Measurements from ENCODE around the gene NTSR1.

Gene NTSR1

DNA sequence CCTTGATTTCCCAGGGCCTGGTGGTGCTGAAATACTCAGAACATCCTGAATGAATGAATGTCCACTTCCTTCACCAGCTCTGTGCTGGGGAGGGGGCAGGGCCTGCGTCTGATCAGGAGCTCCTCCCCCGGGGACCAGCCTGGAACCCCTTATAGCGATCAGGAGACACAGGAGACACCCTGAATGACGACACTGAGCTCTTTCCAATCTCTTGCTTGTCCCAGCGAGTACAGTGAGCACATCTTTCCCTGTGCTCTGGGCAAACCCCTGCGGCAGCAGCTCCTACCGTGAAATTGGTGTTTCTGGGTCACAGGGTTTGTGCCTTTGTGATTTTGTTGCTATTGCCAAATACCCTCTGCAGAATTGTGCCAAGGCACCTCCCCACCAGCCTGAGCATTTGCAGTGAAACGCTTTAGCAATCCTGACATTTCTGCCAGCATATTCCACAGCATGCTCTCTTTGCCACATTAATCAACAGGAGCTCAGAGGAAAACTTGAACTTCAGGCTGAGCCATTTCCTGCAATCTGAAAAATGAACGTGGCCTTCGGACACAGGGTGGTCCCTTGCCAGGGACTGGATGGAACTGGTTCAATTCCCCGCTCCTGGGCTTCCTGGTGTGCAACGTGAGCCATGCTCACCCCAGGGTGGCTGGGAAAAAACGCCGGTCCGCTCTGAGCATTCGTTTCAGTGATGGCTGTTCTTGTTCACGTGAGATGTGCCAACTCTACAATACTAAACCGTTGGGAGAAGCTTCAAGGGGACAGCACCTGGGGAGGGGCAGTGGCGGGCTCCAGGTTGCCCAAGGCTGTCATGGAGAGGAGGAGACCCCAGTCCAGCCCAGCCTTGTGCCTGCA is 64.6 kb downstream of the NTSR1 start:
- DNase-seq: peak; percentile 75

GRCh38 chr20:62773845-62774714 is 65.4 kb downstream of the NTSR1 start:
- DNase-seq: peak; percentile 52

- no peak for DNase-seq
Measured at GRCh38 chr20:62774762-62775161, 66.1 kb downstream of the NTSR1 start.

GRCh38 chr20:62775206-62775605 is 66.6 kb downstream of the NTSR1 start:
- DNase-seq: no peak

DNA sequence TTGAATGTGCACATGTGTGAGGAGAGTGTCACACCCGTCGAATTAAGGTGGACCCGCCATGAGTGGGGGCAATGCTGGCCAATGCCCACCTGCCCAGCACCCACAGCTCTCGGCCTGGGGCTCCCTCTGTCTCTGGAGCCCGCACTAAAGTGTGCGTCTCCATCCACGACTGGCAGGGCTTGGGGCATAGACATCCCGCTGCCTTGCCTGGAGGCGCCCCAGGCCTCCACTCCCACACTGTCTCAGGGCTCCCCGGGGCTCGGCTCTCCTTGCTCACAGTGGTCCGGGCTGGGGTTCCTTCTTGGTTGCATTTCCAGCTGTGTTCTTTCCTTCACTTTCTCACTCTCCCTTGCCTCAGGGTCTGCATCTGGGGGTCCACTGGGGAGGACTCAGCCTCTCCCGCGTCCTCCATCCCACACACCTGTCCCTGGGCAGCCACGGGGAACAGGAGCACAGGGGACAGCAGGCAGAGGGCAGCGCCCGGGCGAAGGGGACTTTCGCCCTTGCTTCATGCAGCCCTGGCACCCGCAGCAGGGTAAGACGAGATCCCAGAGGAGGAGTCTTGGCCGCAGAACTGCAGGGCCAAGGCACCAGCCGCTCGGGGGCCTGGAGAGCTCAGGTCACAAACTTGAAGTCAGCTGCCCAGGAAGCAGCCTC is 67.5 kb downstream of the NTSR1 start:
- DNase-seq: no peak

- DNase-seq: no peak
Measured at GRCh38 chr20:62776692-62777527, 68.3 kb downstream of the NTSR1 start.

DNA sequence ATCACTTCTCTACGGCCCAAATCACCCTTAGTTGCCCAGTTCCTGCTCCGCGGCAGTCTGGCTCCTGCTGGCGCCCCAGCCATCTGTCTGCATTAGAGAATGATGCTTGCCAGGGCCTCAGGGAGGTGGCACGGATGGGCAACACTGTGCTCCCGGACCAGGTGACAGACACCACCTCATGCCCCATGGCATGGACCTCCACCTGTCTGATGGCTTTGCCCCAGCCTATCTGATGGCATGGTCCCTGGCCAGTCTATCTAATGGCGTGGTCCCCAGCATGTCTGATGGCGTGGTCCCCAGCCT is 68.8 kb downstream of the NTSR1 start:
- no peak for DNase-seq

GRCh38 chr20:62778058-62778457 is 69.4 kb downstream of the NTSR1 start:
- DNase-seq: no peak

- DNase-seq: no peak
Measured at GRCh38 chr20:62778601-62779416, 70.2 kb downstream of the NTSR1 start.

- no peak for DNase-seq
Measured at GRCh38 chr20:62779417-62779685, 70.7 kb downstream of the NTSR1 start.

- DNase-seq: no peak
Measured at GRCh38 chr20:62780204-62780603, 71.6 kb downstream of the NTSR1 start.

DNA sequence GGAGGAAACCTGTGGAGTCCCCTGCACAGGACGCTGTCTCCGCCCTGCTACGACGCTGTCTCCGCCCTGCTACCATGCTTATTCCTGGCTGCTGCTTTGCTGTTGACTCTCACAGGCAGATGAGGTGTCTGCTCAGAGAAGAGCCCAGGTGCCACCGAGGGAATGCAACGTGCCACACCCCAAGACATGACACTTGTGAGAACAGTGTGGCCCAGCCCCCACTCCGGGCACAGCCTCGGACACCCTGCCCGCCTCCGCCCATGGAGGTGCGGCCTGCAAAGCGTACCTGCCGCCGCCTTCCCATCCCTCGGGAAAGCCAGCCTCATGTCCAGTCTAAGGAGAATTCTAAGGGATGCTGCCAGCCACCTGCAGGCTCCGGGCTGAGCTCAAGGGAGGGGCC is 72.1 kb downstream of the NTSR1 start:
- no peak for DNase-seq

- no peak for DNase-seq
Measured at GRCh38 chr20:62782149-62782892, 73.7 kb downstream of the NTSR1 start.

DNA sequence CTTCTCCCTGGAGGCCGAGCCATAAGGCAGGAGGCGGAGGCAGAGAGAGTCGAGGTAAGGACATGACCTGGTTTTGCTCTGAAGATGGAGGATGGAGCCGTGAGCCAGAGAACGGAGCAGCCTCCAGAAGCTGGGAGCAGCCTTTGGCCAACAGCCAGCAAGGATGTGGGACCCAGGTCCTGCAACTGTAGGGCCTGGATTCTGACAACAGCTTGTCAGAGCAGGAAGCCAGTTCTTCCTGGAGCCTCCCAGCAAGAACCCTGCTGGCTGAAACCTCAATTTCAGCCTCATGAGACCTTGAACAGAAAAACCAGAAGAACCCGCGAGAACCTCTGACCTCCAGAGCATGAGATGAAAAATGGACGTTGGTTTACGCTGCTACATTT is 74.2 kb downstream of the NTSR1 start:
- no peak for DNase-seq

DNA sequence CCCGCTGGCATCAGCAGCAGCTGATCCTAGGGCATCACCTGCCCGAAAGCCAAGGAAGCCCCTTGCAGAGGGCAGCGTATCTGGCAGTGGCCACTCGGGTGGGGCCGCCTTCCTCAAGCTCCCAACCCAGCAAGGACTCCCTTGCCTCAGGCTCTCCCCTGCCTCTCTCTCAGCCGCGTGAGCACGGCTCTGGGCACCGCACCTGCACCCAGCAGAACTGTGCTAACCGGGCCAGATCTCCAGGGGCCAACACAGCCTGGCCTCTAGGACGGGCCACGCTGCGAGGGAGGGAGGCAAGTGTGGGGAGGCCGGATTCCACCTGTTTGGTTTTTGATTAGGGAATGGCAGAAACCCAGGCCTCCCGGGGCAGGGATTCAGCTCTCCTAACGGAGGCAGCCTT is 75.9 kb downstream of the NTSR1 start:
- no peak for DNase-seq

GRCh38 chr20:62785393-62785792 is 76.8 kb downstream of the NTSR1 start:
- DNase-seq: no peak

- no peak for DNase-seq
Measured at GRCh38 chr20:62786157-62786556, 77.5 kb downstream of the NTSR1 start.

GRCh38 chr20:62787321-62787720 is 78.7 kb downstream of the NTSR1 start:
- DNase-seq: no peak

DNA sequence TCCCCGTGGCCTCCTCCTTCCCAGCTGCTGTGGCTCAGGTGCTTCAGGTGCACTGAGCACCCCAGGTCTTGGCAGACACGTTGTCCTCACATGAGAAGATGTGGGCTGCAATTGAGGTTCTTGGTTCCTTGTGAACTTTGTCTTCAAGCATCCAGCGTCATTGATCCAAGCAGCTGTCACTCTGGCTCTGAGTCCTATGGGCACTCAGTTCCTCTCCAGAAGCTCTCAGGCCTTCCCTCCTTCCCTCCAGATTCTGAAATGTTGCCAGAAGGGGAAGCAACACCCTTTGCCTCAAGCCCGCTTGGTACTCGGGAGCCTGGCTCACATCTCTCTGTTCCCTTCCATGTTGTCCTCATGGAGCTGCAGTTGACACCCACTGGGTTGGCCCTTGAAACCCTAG is 79.2 kb downstream of the NTSR1 start:
- DNase-seq: no peak

- no peak for DNase-seq
Measured at GRCh38 chr20:62788607-62789006, 80.0 kb downstream of the NTSR1 start.

DNA sequence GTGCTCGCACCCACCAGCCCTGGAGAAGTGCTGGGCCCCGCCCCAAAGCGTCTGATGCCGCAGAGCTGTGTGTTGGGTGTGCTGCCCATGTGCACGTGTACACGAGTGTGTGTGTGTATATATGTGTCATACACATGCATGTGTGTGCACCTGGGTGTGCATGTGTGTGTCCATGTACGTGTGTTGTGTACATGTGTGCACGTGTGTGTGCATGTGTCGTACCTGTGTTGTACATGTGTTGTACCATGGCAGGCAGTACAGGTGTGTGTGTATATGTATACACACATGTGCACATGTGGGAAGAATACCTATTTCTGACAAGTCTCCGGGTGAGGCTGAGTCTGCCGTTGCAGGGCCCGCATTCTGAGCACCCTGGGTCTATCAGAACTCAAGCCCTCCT is 81.4 kb downstream of the NTSR1 start:
- no peak for DNase-seq

All from NCI-H1092 treated with DMSO at 0.1 percent for 48 hours (cell line).